K562 (cell line): ENCODE data around the gene SLC34A1. TPM values are rescaled to one million over a fixed set of nuclear protein-coding genes. Genes with fewer than 3 reads are reported as not detected.

Experiments used
- ATF1 ChIP-seq, 2 experiments: fragments of 450-650 bp in 1 of 2; IDR thresholded peaks; 2 replicates each; pipeline ENCODE4 v1.6.1; 2016; ENCODE audit warnings: missing compliant biosample characterization in 1 of 2, missing genetic modification characterization in 1 of 2
- CREB3L1 ChIP-seq: fragments of 450-650 bp; IDR thresholded peaks from 2 replicates; pipeline ENCODE4 v1.6.1; 2014; ENCODE audit warnings: low read depth, mild to moderate bottlenecking, moderate library complexity, borderline replicate concordance
- DNMT1 ChIP-seq: fragments of 450-650 bp; IDR thresholded peaks from 2 replicates; pipeline ENCODE4 v1.6.1; 2016; ENCODE audit warnings: antibody characterized with exemption, mild to moderate bottlenecking
- E2F5 ChIP-seq: sonication (generic); formaldehyde crosslinking; IDR thresholded peaks from 2 replicates; pipeline ENCODE4 v1.8.0; 2022; ENCODE audit warnings: mild to moderate bottlenecking, missing genetic modification reagents
- ETS1 ChIP-seq: conservative IDR thresholded peaks from 2 replicates; pipeline ENCODE4 v1.6.1; 2011; ENCODE audit warnings: low read depth, mild to moderate bottlenecking, low read length; ENCODE audit not compliant: control insufficient read depth
- NCOA6 ChIP-seq: fragments of 450-650 bp; IDR thresholded peaks from 2 replicates; pipeline ENCODE4 v1.6.1; 2017; ENCODE audit warnings: mild to moderate bottlenecking
- NCOR1 ChIP-seq: fragments of 450-650 bp; IDR thresholded peaks from 2 replicates; pipeline ENCODE4 v1.6.1; 2016; ENCODE audit warnings: mild to moderate bottlenecking, moderate library complexity
- NR1H2 ChIP-seq: sonication (generic); formaldehyde crosslinking; IDR thresholded peaks from 2 replicates; pipeline ENCODE4 v1.4.0; 2020; ENCODE audit warnings: mild to moderate bottlenecking, missing genetic modification reagents
- RUNX1 ChIP-seq: sonication (generic); IDR thresholded peaks from 2 replicates; pipeline ENCODE4 v1.6.1; 2016; ENCODE audit warnings: antibody characterized with exemption, low read depth
- TRIM24 ChIP-seq, 2 experiments: fragments of 450-650 bp; IDR thresholded peaks; 2 replicates each; pipeline ENCODE4 v1.6.1; 2016
- ZNF398 ChIP-seq: fragments of 250-450 bp; sonication (Bioruptor Pico); IDR thresholded peaks from 2 replicates; pipeline ENCODE4 v1.8.0; 2021; ENCODE audit warnings: moderate library complexity, mild to moderate bottlenecking, inconsistent platforms
- polyA plus RNA-seq, 8 experiments: library from polyadenylated mRNA; depleted of rRNA in 4 of 8; stranded (reverse) in 5 of 8; unstranded in 3 of 8; fragments of >200 nt; fragmentation: Nextera tagmentation in 2 of 8; fragmentation: Illumina TruSeq in 1 of 8; extraction: Ambion mirVana in 2 of 8; extraction: Trizol in 1 of 8; gene quantifications; 2 replicates each; pipeline versions ENCODE4 v1.2.1 to v1.2.3, GENCODE V29; 2011 to 2014; ENCODE audit warnings: inconsistent platforms in 1 of 8, missing spikeins in 1 of 8
- total RNA-seq, 7 experiments: library from RNA; depleted of rRNA in 6 of 7; stranded (reverse); fragments of >200 nt in 6 of 7; fragmentation: Illumina TruSeq in 2 of 7; extraction: Trizol in 2 of 7; gene quantifications; 2 replicates each; pipeline versions ENCODE4 v1.2.1 to v1.2.3, GENCODE V29; 2011 to 2021; ENCODE audit warnings: low replicate concordance in 1 of 7
- TF ChIP-seq, protein P1 (sequence below), 2 experiments: fragments of 450-650 bp in 1 of 2; sonication (generic) in 1 of 2; formaldehyde crosslinking in 1 of 2; IDR thresholded peaks in 1 of 2; conservative IDR thresholded peaks in 1 of 2; 2 replicates each; pipeline versions ENCODE4 v1.6.1 to v1.8.1; 2016 to 2023; ENCODE audit warnings: mild to moderate bottlenecking in 2 of 2, moderate library complexity in 2 of 2, inconsistent platforms in 1 of 2, missing genetic modification reagents in 1 of 2
- TF ChIP-seq, protein P2 (sequence below): sonication (generic); formaldehyde crosslinking; IDR thresholded peaks from 2 replicates; pipeline ENCODE4 v1.8.0; 2022; ENCODE audit warnings: mild to moderate bottlenecking, missing genetic modification reagents
- TF ChIP-seq, protein P3 (sequence below): sonication (generic); formaldehyde crosslinking; IDR thresholded peaks from 2 replicates; pipeline ENCODE4 v1.8.1; 2023; ENCODE audit warnings: mild to moderate bottlenecking, missing genetic modification reagents

SLC34A1 gene
- total and polyA plus RNA-seq, 9 of the 15 experiments (the other 6 are each of a cell fraction or from before 2014, with no cell fraction given) = not detected

- TF ChIP-seq CREB3L1 = peak; percentile 72; the same call in 1 of the 2 replicates
- TF ChIP-seq, protein P1, sequence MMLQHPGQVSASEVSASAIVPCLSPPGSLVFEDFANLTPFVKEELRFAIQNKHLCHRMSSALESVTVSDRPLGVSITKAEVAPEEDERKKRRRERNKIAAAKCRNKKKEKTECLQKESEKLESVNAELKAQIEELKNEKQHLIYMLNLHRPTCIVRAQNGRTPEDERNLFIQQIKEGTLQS (IDR thresholded peaks at IDR 0.05) = no peak
- TF ChIP-seq, protein P1 (CRISPR knock-in tag; conservative IDR thresholded peaks at IDR 0.05) = peak; percentile 62; the same call in 1 of the 2 replicates
- TF ChIP-seq, protein P2, sequence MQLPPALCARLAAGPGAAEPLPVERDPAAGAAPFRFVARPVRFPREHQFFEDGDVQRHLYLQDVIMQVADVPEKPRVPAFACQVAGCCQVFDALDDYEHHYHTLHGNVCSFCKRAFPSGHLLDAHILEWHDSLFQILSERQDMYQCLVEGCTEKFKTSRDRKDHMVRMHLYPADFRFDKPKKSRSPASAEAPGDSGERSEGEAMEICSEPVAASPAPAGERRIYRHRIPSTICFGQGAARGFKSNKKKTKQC (CRISPR knock-in tag) = peak; percentile 93
- TF ChIP-seq ZNF398 (CRISPR knock-in tag) = no peak
- TF ChIP-seq, protein P3, sequence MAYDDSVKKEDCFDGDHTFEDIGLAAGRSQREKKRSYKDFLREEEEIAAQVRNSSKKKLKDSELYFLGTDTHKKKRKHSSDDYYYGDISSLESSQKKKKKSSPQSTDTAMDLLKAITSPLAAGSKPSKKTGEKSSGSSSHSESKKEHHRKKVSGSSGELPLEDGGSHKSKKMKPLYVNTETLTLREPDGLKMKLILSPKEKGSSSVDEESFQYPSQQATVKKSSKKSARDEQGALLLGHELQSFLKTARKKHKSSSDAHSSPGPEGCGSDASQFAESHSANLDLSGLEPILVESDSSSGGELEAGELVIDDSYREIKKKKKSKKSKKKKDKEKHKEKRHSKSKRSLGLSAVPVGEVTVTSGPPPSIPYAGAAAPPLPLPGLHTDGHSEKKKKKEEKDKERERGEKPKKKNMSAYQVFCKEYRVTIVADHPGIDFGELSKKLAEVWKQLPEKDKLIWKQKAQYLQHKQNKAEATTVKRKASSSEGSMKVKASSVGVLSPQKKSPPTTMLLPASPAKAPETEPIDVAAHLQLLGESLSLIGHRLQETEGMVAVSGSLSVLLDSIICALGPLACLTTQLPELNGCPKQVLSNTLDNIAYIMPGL (CRISPR knock-in tag) = peak; percentile 80; the same call in 1 of the 2 replicates
- peak; percentile 63; the same call in 1 of the 2 replicates for TF ChIP-seq E2F5
- no peak for TF ChIP-seq NCOR1
- no peak for TF ChIP-seq TRIM24 (IDR thresholded peaks at IDR 0.05)
- no peak for TF ChIP-seq RUNX1
- no peak for TF ChIP-seq NCOA6
- no peak for TF ChIP-seq DNMT1
- peak; percentile 13; the same call in 1 of the 2 replicates for TF ChIP-seq ETS1
- TF ChIP-seq ATF1 (CRISPR knock-in tag; IDR thresholded peaks at IDR 0.05) = no peak
- peak; percentile 50 for TF ChIP-seq ATF1 (tag; IDR thresholded peaks at IDR 0.05)
- TF ChIP-seq NR1H2 (CRISPR knock-in tag) = 0 out of 2 replicates have a peak, but pooled peaks have one; percentile 65
Observed at GRCh38 chr5:177367323-177367848, 16.8 kb upstream of the SLC34A1 start (continued).
